Omental fat pad (tissue), 4 donors: ENCODE results near the gene TTLL9. TPM values are rescaled to one million over a fixed set of nuclear protein-coding genes. Genes with fewer than 3 reads are reported as not detected.
"Not testable (repeated sequence)": the region's sequence is repeated elsewhere in the genome, so short reads cannot be mapped to it uniquely, and the experiment has no call there.

Source experiments
- ATAC-seq: fragments of 150-250 bp; one replicate; pipeline ENCODE4 v1.9.1; 2016; ENCODE audit warnings: mild to moderate bottlenecking, moderate library complexity; ENCODE audit not compliant: low FRiP score
- DNase-seq: peaks from one replicate; pipeline ENCODE4 v3.0.0-alpha.2; 2019; ENCODE audit warnings: low spot score
- CTCF ChIP-seq, 3 donors: fragments of 450-650 bp; IDR thresholded peaks; one replicate each; pipeline ENCODE4 v1.5.1; 2016 to 2017; ENCODE audit warnings: antibody characterized with exemption in 3 of 3, mild to moderate bottlenecking in 3 of 3, moderate library complexity in 2 of 3
- total RNA-seq, 4 donors: library from RNA; depleted of rRNA; stranded (reverse); fragments of >200 nt; gene quantifications; one replicate each; pipeline ENCODE4 v1.1.0, GENCODE V29; 2016

The TTLL9 gene
- total RNA-seq, 4 donors from 2014 or later = 0.24 to 1.4 (median 0.28) TPM

GRCh38 chr20:31910071-31910803 lies 39.8 kb downstream of the TTLL9 start:
- ATAC-seq = no peak
- DNase-seq = no peak
- TF ChIP-seq CTCF (IDR thresholded peaks at IDR 0.05) = no peak

GRCh38 chr20:31913431-31914157 lies 43.2 kb downstream of the TTLL9 start:
- no peak for DNase-seq

GRCh38 chr20:31914170-31914569 lies 43.7 kb downstream of the TTLL9 start:
- DNase-seq (no peak), ATAC-seq (no peak)
- no peak for TF ChIP-seq CTCF (IDR thresholded peaks at IDR 0.05)

More at GRCh38 chr20:31913431-31914157, 43.2 kb downstream of the TTLL9 start:
- no peak for ATAC-seq
- no peak for TF ChIP-seq CTCF (IDR thresholded peaks at IDR 0.05)

- ATAC-seq (no peak), DNase-seq (no peak)
- no peak for TF ChIP-seq CTCF (IDR thresholded peaks at IDR 0.05)
These were observed 45.3 kb downstream of the TTLL9 start for GRCh38 chr20:31915491-31916280.

GRCh38 chr20:31916708-31917107 lies 46.3 kb downstream of the TTLL9 start:
- no peak for TF ChIP-seq CTCF (IDR thresholded peaks at IDR 0.05)
- DNase-seq (no peak), ATAC-seq (no peak)

- ATAC-seq, DNase-seq: not testable (repeated sequence)
These were observed 47.6 kb downstream of the TTLL9 start for GRCh38 chr20:31917962-31918412.

GRCh38 chr20:31918466-31919105 lies 48.2 kb downstream of the TTLL9 start:
- no peak for DNase-seq
- ATAC-seq = no peak
- TF ChIP-seq CTCF (IDR thresholded peaks at IDR 0.05) = no peak
